Measurements from ENCODE around the gene LCAT. TPM values are rescaled to one million over a fixed set of nuclear protein-coding genes. Genes with fewer than 3 reads are reported as not detected.
A peak's percentile ranks its signal among the peaks of the same experiment; 100 is the strongest.

The LCAT gene
- total and polyA plus RNA-seq, 11 donors, result 9.7 to 31.7 (median 18.2) TPM

DNA sequence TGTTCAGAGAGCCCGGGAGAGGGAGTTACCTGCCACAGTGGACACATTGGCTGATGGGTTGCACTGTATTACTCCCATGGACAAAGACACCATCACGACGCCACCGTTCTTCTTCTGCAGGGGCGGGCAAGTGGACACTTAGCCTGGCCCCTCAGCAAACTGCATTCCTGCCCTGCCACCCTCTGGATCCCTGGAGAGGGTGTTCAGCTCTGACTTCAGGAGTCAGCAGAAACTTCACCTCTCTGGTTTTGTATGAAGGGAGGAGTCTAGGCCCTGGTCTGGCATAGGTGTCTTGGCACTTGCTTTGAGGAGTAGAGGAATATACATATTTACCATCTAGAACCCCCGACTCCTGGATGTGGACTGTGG lies 46.1 kb upstream of the LCAT start:
- Histone ChIP-seq H3K4me1 (peaks cover 4 to 35% (median 21%) of the 10 kb centered on the region in 12 donors), H3K4me3 (no peak overlapping the region), H3K27ac (no peak overlapping the region), H3K27me3 (no peaks in the 10 kb centered on the region), H3K36me3 (peaks cover 0 to 13% (median 0%) of the 10 kb centered on the region in 9 donors), H3K9me3 (no peaks in the 10 kb centered on the region)
- ATAC-seq, result no peak
- no peak for DNase-seq
- intact Hi-C loops (cut with DNase I), result loop anchor here in 6 of 10 donors (5.0 to 10.0 kb wide), 6 partner anchors 52 to 242 kb away; no protein-coding TSS in a partner anchor
- TF ChIP-seq, protein P1, sequence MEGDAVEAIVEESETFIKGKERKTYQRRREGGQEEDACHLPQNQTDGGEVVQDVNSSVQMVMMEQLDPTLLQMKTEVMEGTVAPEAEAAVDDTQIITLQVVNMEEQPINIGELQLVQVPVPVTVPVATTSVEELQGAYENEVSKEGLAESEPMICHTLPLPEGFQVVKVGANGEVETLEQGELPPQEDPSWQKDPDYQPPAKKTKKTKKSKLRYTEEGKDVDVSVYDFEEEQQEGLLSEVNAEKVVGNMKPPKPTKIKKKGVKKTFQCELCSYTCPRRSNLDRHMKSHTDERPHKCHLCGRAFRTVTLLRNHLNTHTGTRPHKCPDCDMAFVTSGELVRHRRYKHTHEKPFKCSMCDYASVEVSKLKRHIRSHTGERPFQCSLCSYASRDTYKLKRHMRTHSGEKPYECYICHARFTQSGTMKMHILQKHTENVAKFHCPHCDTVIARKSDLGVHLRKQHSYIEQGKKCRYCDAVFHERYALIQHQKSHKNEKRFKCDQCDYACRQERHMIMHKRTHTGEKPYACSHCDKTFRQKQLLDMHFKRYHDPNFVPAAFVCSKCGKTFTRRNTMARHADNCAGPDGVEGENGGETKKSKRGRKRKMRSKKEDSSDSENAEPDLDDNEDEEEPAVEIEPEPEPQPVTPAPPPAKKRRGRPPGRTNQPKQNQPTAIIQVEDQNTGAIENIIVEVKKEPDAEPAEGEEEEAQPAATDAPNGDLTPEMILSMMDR (IDR thresholded peaks at IDR 0.05), result no peak
- no peak for TF ChIP-seq POLR2A (IDR thresholded peaks at IDR 0.05)
- WGBS, 4 donors, result 73 to 81% (median 78%) methylated on average over 6 of the region's 6 CpGs

DNA sequence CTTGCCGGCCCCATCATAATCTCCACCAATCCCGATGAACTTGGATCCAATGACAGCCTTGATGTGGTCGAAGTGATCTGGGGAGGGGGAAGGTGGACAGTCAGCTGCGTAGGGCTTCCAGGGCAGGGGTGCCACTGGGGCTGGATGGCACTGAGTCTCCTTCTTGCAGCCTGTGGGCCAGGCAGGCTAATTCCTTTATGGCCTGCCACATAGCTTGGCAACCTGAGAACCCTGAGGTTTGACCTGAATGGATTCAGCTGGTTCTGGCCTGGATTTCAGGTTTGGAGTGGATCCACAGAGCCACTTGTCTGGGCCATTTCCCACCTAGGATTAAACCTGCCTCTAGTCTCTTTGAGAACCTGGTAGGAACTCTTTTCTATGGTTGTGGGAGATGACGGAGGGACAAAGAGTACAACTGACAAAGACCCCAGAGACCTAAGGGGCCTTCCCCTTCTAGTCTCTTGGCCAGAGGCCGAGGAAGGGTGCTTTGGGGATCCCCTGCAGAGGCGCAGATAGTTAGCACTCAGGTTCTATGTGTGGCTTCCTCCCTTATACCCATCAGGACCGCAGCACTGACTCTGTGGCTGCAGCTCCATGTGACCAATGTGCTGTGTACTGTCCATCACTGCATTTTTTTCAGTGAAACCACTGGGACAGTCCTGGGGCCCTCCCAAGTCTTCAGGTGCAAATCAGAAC lies 45.5 kb upstream of the LCAT start:
- no peaks in the 10 kb centered on the region for H3K27me3 ChIP-seq
- DNase-seq, result no peak
- WGBS, 4 donors, result 84 to 89% (median 86%) methylated on average over 8 of the region's 8 CpGs
- peaks cover 7 to 41% (median 27%) of the 10 kb centered on the region in 12 donors for H3K4me1 ChIP-seq
- ATAC-seq, result no peak
- H3K4me3 ChIP-seq, result no peak overlapping the region
- H3K36me3 ChIP-seq, result peaks cover 0 to 13% (median 0%) of the 10 kb centered on the region in 9 donors
- H3K9me3 ChIP-seq, result no peaks in the 10 kb centered on the region
- TF ChIP-seq, protein P1 (IDR thresholded peaks at IDR 0.05), result no peak
- intact Hi-C loops (cut with DNase I), result loop anchor here in 6 of 10 donors (5.0 to 10.0 kb wide), 6 partner anchors 53 to 243 kb away; no protein-coding TSS in a partner anchor
- no peak overlapping the region for H3K27ac ChIP-seq

DNA sequence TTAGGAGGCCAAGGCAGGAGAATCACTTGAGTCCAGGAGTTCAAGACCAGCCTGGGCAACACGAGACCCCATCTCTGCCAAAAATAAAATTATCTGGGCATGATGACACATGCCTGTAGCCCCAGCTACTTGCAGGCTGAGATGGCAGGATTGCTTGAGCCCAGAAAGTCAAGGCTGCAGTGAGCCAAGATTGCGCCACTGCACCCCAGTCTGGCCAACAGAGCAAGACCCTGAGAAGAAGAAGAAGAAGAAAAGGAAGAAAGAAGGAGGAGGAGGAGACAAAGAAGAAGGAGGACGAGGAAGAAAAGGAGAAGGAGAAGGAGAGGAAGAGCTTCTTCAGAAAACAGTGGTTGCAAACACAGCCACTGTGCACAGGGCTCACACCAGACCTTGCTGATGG lies 44.8 kb upstream of the LCAT start:
- no peaks in the 10 kb centered on the region for H3K9me3 ChIP-seq
- ATAC-seq (no peak), DNase-seq (no peak)
- intact Hi-C loops (cut with DNase I), result no loop called here
- peaks cover 0 to 13% (median 0%) of the 10 kb centered on the region in 9 donors for H3K36me3 ChIP-seq
- no peak overlapping the region for H3K4me3 ChIP-seq
- H3K27ac ChIP-seq, result no peak overlapping the region
- peaks cover 7 to 44% (median 29%) of the 10 kb centered on the region in 12 donors for H3K4me1 ChIP-seq
- WGBS, 4 donors, result 84 to 91% (median 89%) methylated on average over 3 of the region's 3 CpGs
- no peak for TF ChIP-seq POLR2A (IDR thresholded peaks at IDR 0.05)
- TF ChIP-seq, protein P1 (IDR thresholded peaks at IDR 0.05), result no peak
- no peaks in the 10 kb centered on the region for H3K27me3 ChIP-seq

DNA sequence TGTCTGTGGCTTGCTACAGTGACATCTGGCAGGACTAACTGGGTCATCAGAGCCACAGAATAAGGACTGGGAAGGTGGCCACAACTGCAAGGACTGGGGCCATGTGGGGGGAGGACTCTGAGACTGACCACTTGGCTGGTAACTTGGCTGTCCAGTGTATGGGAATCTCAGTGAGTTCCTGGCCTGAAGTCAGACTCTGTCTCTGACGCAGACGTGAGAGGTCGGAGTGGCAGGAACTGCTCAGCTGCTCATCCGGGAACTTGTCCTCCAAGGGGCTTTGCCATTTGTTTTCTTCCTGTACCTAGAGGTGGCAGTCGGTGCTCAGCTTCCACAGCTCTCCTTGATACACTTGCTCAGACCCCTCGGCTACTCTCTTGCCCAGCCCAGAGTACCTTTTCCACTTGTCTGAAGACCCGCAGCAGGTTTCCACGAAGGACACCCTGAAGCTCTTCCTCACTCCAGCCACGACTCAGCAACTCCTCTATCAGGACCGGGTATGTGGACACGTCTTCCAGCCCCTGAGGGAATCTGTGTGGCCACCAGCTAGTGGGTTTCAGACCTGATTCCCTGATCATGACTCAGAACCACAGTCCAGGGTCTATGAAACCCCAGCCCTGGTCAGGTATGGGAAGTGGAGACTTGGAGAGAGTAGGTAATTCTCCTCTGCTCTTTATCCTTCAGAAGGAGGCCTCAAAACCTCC lies 43.7 kb upstream of the LCAT start:
- no peaks in the 10 kb centered on the region for H3K9me3 ChIP-seq
- 54 to 68% (median 59%) methylated on average over 11 of the region's 11 CpGs for WGBS, 4 donors
- H3K36me3 ChIP-seq, result peaks cover 0 to 13% (median 0%) of the 10 kb centered on the region in 9 donors
- no peaks in the 10 kb centered on the region for H3K27me3 ChIP-seq
- peak overlapping the region; percentile 3 to 73 (median 46) for H3K27ac ChIP-seq
- no peak overlapping the region for H3K4me3 ChIP-seq
- intact Hi-C loops (cut with DNase I), result no loop called here
- peaks cover 7 to 43% (median 27%) of the 10 kb centered on the region in 12 donors for H3K4me1 ChIP-seq
- TF ChIP-seq, protein P1 (IDR thresholded peaks at IDR 0.05), result no peak
- no peak for TF ChIP-seq POLR2A (IDR thresholded peaks at IDR 0.05)
- ATAC-seq (peak; percentile 43 to 80 (median 59)), DNase-seq (peak in 4 of 5 donors; percentile 36 to 52 (median 48))
